OCI-LY7 (cell line): Measurements from ENCODE around the gene CLDN9. TPM values are rescaled to one million over a fixed set of nuclear protein-coding genes. Genes with fewer than 3 reads are reported as not detected.

Experiments
- BruUV-seq: library from RNA; stranded (reverse); fragments of 400-500 nt; replicated peaks from 2 replicates; lab custom pipeline; 2021; lab: Mats Ljungman, UMichigan
- CTCF ChIA-PET: fragments of 300-600 bp; sonication (Branson Sonifier 250); formaldehyde crosslinking; loops from one replicate; lab custom pipeline; 2022; ENCODE audit warnings: antibody characterized with exemption; ENCODE audit not compliant: unreplicated experiment; lab: Charles Lee
- POLR2A ChIA-PET: fragments of 300-600 bp; sonication (Branson Sonifier 250); formaldehyde crosslinking; loops from one replicate; lab custom pipeline; 2022; ENCODE audit warnings: antibody characterized with exemption; lab: Charles Lee
- DNase-seq: peaks from one replicate; pipeline ENCODE4 v3.0.0-alpha.2; 2015; ENCODE audit warnings: low spot score
- H2AFZ ChIP-seq: fragments of 200-600 bp; sonication (generic), shearing (Covaris generic); 2 replicates; pipeline ENCODE4 v1.6.1; 2014; ENCODE audit warnings: mild to moderate bottlenecking, antibody characterized with exemption, low read length, moderate library complexity
- H3K27ac ChIP-seq: fragments of 200-600 bp; sonication (generic); 2 replicates; pipeline ENCODE4 v1.5.1; 2014; ENCODE audit warnings: mixed run types, low read depth, mild to moderate bottlenecking, moderate library complexity, low read length, inconsistent platforms; ENCODE audit not compliant: poor library complexity, severe bottlenecking
- H3K36me3 ChIP-seq: fragments of 200-600 bp; sonication (generic); 2 replicates; pipeline ENCODE4 v1.6.1; 2014; ENCODE audit warnings: mild to moderate bottlenecking, antibody characterized with exemption, low read length, moderate library complexity, mixed read lengths; ENCODE audit not compliant: insufficient read depth
- H3K4me1 ChIP-seq: fragments of 200-600 bp; sonication (generic); 2 replicates; pipeline ENCODE4 v1.5.1; 2014; ENCODE audit warnings: mild to moderate bottlenecking, low read length; ENCODE audit not compliant: insufficient read depth, poor library complexity, severe bottlenecking
- H3K4me2 ChIP-seq: fragments of 200-600 bp; sonication (generic); 2 replicates; pipeline ENCODE4 v1.6.1; 2014; ENCODE audit warnings: mild to moderate bottlenecking, low read length
- H3K4me3 ChIP-seq: fragments of 200-600 bp; sonication (generic); 2 replicates; pipeline ENCODE4 v1.5.1; 2014; ENCODE audit warnings: mild to moderate bottlenecking, low read depth, low read length; ENCODE audit not compliant: poor library complexity, severe bottlenecking
- H3K79me2 ChIP-seq: fragments of 200-600 bp; sonication (generic); 2 replicates; pipeline ENCODE4 v1.6.1; 2016; ENCODE audit warnings: low read depth, mild to moderate bottlenecking, low read length, moderate library complexity, mixed read lengths; ENCODE audit not compliant: insufficient read depth
- H3K9me2 ChIP-seq: fragments of 200-600 bp; sonication (generic); 2 replicates; pipeline ENCODE4 v1.6.1; 2016; ENCODE audit warnings: mild to moderate bottlenecking, low read length, mixed read lengths; ENCODE audit not compliant: insufficient read depth
- H3K9me3 ChIP-seq: fragments of 200-600 bp; sonication (generic); 2 replicates; pipeline ENCODE4 v1.6.1; 2014; ENCODE audit warnings: mild to moderate bottlenecking, mixed run types, low read length, mixed read lengths
- H4K20me1 ChIP-seq: fragments of 200-600 bp; sonication (generic); 2 replicates; pipeline ENCODE4 v1.6.1; 2014; ENCODE audit warnings: mild to moderate bottlenecking, antibody characterized with exemption, low read length, moderate library complexity, mixed read lengths; ENCODE audit not compliant: insufficient read depth
- EZH2phosphoT487 ChIP-seq: fragments of 200-600 bp; sonication (generic); IDR thresholded peaks from 2 replicates; pipeline ENCODE4 v1.6.1; 2018; ENCODE audit warnings: low read depth, borderline replicate concordance, mild to moderate bottlenecking, mixed run types, antibody characterized with exemption, low read length, moderate library complexity, mixed read lengths
- intact Hi-C: fragments of 100-400 bp; cut with micrococcal nuclease; formaldehyde crosslinking; loops from one replicate; pipeline ENCODE4 v1.10.0; 2022; ENCODE audit not compliant: unreplicated experiment
- total RNA-seq, 2 experiments: library from RNA; depleted of rRNA in 1 of 2; stranded (reverse); fragments of >200 nt in 1 of 2; shearing (Covaris generic) in 1 of 2; gene quantifications; 2 replicates each; pipeline ENCODE4 v1.2.3, GENCODE V29; 2014 to 2022
- TF ChIP-seq, protein P1 (sequence below): fragments of 200-600 bp; sonication (generic); conservative IDR thresholded peaks from 2 replicates; pipeline ENCODE4 v1.5.1; 2014; ENCODE audit warnings: mild to moderate bottlenecking, antibody characterized with exemption, low read length, moderate library complexity, mixed read lengths

The CLDN9 gene
- total RNA-seq, 2 experiments from 2014 or later, result 0.42 TPM; not detected in 1

DNA sequence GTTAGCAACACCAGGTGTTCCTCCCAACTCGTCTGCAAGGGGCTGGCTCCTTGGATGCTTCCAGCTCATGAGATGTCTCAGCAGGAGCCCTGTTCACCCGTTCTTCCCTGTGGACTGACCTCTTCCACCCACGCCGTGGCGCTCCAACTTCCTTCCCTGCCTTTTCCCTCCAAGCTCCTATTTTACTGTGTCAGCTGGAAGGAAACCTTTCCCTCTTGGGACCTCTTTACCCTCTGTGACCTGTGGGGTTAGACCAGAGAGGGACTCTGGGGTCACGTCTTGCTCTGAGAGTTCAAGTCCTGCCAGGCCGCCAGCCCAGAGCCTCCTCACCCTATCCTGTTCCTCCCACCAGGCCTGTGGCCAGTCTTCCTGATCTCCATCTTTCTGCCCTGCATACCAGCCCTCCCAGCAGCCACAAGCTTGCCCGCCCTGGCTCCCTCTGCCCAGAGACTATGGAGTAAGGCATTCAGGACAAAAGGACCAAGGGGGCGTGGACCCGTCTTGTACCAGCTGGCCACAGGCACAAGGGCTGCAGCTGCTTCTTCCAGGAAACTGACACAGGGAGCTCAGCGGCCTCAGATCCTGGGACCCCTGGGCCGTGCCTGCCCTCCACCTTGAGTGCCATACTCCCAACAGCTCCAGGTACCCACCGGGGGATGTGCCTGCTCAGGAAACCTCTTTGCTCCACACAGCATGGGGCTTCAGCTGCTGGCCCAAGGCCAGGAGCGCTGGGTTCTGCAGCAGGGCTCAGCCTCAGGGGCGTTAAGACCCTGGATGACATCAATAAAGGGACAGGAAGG, 40.5 kb upstream of the CLDN9 start:
- no peak for DNase-seq
- Histone ChIP-seq H3K27ac (no peak overlapping the region), H2AFZ (no peak overlapping the region), H3K36me3 (peaks cover 70% of the 10 kb centered on the region), H3K4me2 (peak overlapping the region; percentile 74; the same call in 1 of the 2 replicates), H3K9me2 (no peaks in the 10 kb centered on the region), H4K20me1 (peaks cover 6% of the 10 kb centered on the region; the same call in 1 of the 2 replicates), H3K4me3 (no peak overlapping the region), H3K9me3 (no peaks in the 10 kb centered on the region), H3K79me2 (no peaks in the 10 kb centered on the region; the same call in 1 of the 2 replicates), H3K4me1 (peaks cover 35% of the 10 kb centered on the region)
- BruUV-seq, result no TSS peak
- intact Hi-C loops, result no loop called here
- POLR2A ChIA-PET, result interaction anchor here (0.7 to 1.0 kb wide), 2 partner anchors 25 to 51 kb away, joined by 3 read pairs; no protein-coding TSS in a partner anchor
- CTCF ChIA-PET, result interaction anchor here (0.6 kb wide), 1 partner anchor 11 kb away, joined by 3 read pairs; no protein-coding TSS in a partner anchor
- no peak for TF ChIP-seq EZH2phosphoT487
- TF ChIP-seq, protein P1, sequence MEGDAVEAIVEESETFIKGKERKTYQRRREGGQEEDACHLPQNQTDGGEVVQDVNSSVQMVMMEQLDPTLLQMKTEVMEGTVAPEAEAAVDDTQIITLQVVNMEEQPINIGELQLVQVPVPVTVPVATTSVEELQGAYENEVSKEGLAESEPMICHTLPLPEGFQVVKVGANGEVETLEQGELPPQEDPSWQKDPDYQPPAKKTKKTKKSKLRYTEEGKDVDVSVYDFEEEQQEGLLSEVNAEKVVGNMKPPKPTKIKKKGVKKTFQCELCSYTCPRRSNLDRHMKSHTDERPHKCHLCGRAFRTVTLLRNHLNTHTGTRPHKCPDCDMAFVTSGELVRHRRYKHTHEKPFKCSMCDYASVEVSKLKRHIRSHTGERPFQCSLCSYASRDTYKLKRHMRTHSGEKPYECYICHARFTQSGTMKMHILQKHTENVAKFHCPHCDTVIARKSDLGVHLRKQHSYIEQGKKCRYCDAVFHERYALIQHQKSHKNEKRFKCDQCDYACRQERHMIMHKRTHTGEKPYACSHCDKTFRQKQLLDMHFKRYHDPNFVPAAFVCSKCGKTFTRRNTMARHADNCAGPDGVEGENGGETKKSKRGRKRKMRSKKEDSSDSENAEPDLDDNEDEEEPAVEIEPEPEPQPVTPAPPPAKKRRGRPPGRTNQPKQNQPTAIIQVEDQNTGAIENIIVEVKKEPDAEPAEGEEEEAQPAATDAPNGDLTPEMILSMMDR, result no peak

GRCh38 chr16:2973093-2973492, 39.6 kb upstream of the CLDN9 start:
- POLR2A ChIA-PET, result no interaction called here
- DNase-seq, result no peak
- Histone ChIP-seq H3K4me1 (peaks cover 38% of the 10 kb centered on the region), H2AFZ (no peak overlapping the region), H3K9me3 (no peaks in the 10 kb centered on the region), H3K27ac (no peak overlapping the region), H3K4me3 (no peak overlapping the region), H3K4me2 (peak overlapping the region; percentile 74; the same call in 1 of the 2 replicates), H3K9me2 (no peaks in the 10 kb centered on the region), H3K79me2 (peaks cover 8% of the 10 kb centered on the region; the same call in 1 of the 2 replicates), H4K20me1 (peaks cover 6% of the 10 kb centered on the region; the same call in 1 of the 2 replicates), H3K36me3 (peaks cover 79% of the 10 kb centered on the region)
- TF ChIP-seq, protein P1, result no peak
- no peak for TF ChIP-seq EZH2phosphoT487
- intact Hi-C loops, result no loop called here
- no TSS peak for BruUV-seq
- CTCF ChIA-PET, result no interaction called here
